ENCODE data around the gene RHOBTB1. TPM values are rescaled to one million over a fixed set of nuclear protein-coding genes. Genes with fewer than 3 reads are reported as not detected.
A peak's percentile ranks its signal among the peaks of the same experiment; 100 is the strongest.

RHOBTB1 gene
- total RNA-seq, 1 experiment from 2014 or later: 11.0 TPM

- DNase-seq (ENCODE audit: low read depth): peak; percentile 66
Measured at GRCh38 chr10:60820093-60820754, 123.8 kb downstream of the RHOBTB1 start.

Other genes starting within 250 kb of the RHOBTB1 start
- gene CDK1, start 165.7 kb downstream of the RHOBTB1 start, total RNA-seq (2014; rRNA removed; shearing (Covaris generic)): 151 and 191 TPM in 2 replicates

All from M059J (cell line).